ENCODE data around the gene FCAMR.

FCAMR gene

GRCh38 chr1:206955476-206956451 lies 14.5 kb downstream of the FCAMR start:
- no peak for DNase-seq

GRCh38 chr1:206954459-206955342 lies 15.6 kb downstream of the FCAMR start:
- DNase-seq, result no peak

GRCh38 chr1:206953626-206954025 lies 16.6 kb downstream of the FCAMR start:
- DNase-seq, result no peak

- DNase-seq, result no peak
These were observed 17.1 kb downstream of the FCAMR start for GRCh38 chr1:206953126-206953525.

DNA sequence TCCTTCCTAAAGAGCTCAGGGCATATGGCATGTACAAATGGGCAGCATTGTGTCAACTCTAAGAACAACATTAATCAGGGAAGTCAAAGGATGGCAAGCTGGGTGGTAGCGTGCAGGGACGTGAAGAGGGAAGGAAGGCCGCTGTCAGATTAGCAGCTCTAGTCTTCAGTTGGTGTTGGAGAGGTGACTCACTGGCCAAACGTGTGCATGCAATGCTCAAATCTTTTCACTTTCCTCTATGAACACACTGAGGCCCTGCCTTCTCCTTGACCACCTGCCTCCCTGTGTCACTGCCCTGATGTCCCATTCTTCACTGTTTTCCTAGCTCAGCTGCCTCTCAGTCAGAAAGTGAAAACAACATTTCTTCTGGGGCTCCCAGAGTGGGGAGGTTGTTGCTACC lies 18.1 kb downstream of the FCAMR start:
- DNase-seq, result no peak

DNA sequence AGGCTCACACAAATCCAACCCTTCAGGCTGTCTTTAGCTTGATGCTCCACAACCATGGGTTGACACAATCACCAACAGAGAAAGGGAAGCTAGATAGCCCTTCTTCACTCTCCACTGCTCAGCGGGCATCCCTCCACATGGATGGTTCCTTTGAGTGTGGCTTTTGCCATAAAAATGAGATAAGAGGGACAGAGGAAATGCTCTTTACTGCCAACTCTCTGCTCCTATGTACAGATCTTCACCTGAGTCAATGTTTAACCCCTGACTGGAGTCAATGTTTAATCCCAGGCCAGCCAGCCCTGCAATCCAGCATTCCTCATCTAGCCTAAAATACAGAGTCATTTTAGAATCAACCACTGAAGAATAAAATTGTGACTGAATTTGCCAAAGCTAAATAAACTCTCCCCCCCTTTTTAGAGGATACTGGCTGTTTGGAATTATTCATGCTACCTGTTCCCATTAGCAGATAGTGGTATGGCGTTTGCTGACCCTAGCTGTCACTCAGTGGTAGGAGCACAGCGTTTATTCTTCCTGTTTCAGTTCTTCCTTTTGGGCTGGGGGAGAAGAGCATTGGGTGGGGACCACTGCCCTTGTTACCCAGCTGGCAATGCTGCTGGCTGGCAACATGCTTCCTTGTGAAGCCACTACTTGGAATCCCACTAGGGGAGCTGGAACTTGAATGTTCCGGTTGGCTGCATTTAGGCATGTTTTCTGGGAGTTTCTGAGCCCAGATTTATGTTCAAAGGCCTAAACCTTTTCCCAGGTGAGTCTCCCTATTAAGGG lies 18.8 kb downstream of the FCAMR start:
- DNase-seq, result no peak

DNA sequence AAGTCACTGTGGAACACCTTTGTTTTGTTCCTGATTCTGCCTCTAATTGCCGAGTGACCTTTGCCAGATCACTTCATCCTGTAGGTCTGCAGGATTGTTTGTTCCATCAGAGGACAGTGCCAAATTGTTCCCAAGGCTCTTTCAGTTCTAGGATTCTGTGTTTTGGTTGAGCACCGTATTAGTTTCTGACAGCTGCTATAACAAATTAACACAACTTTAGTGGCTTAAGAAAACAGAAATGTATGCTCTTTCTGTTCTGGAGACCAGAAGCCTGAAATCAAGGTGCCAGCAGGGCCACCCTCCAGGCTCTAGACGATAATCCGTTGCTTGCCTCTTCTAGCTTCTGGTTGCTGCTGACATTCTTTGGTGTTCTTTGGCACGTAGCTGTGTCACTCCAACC lies 20.6 kb downstream of the FCAMR start:
- no peak for DNase-seq

- DNase-seq, result no peak
These were observed 21.1 kb downstream of the FCAMR start for GRCh38 chr1:206949208-206949607.

DNA sequence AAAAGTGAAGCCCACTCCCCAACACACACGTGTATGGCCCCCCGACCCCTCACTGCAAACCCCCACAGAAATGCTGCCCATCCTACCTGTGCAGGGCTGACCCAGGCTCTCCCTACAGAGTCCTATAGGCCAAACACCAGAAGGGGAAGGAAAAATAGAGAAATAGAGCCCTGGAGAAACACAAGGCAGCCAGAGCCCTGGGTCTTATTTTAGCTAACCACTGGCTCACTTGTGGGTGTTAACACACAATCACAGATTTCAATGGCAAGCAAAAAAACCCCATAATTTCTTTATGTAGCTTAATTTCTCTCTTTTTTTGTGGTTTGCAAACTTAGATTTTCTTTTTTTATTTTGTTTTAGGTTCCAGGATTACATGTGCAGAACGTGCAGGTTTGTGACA lies 23.0 kb downstream of the FCAMR start:
- no peak for DNase-seq

GRCh38 chr1:206946261-206946660 lies 24.0 kb downstream of the FCAMR start, which contains the start of gene PIGR:
PIGR (minus strand) TSS chr1:206946466; CDS start chr1:206940531, 5,935 bp downstream.
- no peak for DNase-seq

- DNase-seq, result no peak
These were observed 24.5 kb downstream of the FCAMR start for GRCh38 chr1:206945779-206946178.

GRCh38 chr1:206944703-206945102 lies 25.6 kb downstream of the FCAMR start:
- DNase-seq, result no peak

- DNase-seq, result no peak
These were observed 28.4 kb downstream of the FCAMR start for GRCh38 chr1:206941766-206942418.

GRCh38 chr1:206940588-206940936 lies 29.7 kb downstream of the FCAMR start:
- no peak for DNase-seq

DNA sequence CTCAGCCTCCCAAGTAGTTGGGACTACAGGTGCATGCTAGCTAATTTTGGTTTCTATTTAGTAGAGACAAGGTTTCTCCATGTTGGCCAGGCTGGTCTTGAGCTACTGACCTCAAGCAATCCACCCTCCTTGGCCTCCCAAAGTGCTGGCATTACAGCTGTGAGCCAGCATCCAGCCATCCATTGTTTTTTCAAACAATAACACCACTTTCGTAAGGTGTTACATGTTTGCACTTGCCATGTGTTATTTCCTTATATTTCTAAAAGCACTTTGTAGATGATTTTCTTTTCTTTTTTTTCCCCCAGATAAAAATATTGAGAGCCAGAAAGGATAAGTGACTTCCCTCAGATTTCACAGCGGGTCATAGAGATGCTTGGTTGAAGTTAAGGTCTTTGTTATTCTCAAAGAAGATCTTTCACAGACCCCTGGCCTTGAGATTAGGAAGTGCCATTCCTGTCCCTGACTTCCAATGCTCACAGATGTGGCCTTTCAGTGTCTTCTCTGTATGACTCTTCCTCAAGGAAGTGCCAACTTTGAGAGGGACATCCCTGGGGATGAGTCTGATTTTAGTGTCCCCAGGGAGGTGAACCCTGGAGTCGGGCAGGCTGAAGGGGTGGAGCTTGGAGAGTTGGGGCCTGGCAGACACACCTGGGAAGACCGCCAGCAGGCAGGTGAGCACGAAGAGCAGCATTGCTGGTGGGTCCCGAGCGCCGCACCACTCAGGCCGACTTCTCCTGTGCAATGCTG lies 30.2 kb downstream of the FCAMR start:
- DNase-seq, result no peak

GRCh38 chr1:206939131-206939530 lies 31.1 kb downstream of the FCAMR start:
- DNase-seq, result no peak

- no peak for DNase-seq
These were observed 32.8 kb downstream of the FCAMR start for GRCh38 chr1:206937425-206937824.

- DNase-seq, result no peak
These were observed 34.7 kb downstream of the FCAMR start for GRCh38 chr1:206935491-206936067.

GRCh38 chr1:206933333-206933945 lies 36.8 kb downstream of the FCAMR start:
- DNase-seq, result no peak

GRCh38 chr1:206932177-206932576 lies 38.1 kb downstream of the FCAMR start:
- DNase-seq, result no peak

GRCh38 chr1:206931709-206932108 lies 38.6 kb downstream of the FCAMR start:
- DNase-seq, result no peak
